Measurements from ENCODE around the gene PROK1.

The PROK1 gene

GRCh38 chr1:110465814-110466380, 14.9 kb downstream of the PROK1 start:
- no peak for DNase-seq

GRCh38 chr1:110466646-110467280, 15.8 kb downstream of the PROK1 start:
- DNase-seq, result no peak

GRCh38 chr1:110471131-110471530, 20.2 kb downstream of the PROK1 start:
- DNase-seq, result no peak

- no peak for DNase-seq
Observed at GRCh38 chr1:110472546-110472945, 21.6 kb downstream of the PROK1 start.

- DNase-seq, result no peak
Observed at GRCh38 chr1:110474444-110474843, 23.5 kb downstream of the PROK1 start.

- DNase-seq, result no peak
Observed at GRCh38 chr1:110475362-110476027, 24.5 kb downstream of the PROK1 start.

GRCh38 chr1:110476028-110476765, 25.2 kb downstream of the PROK1 start:
- no peak for DNase-seq

GRCh38 chr1:110477041-110477440, 26.1 kb downstream of the PROK1 start:
- DNase-seq, result no peak

- no peak for DNase-seq
Observed at GRCh38 chr1:110477445-110477957, 26.6 kb downstream of the PROK1 start.

- no peak for DNase-seq
Observed at GRCh38 chr1:110477967-110478640, 27.2 kb downstream of the PROK1 start.

- no peak for DNase-seq
Observed at GRCh38 chr1:110478886-110479285, 27.9 kb downstream of the PROK1 start.

- DNase-seq, result no peak
Observed at GRCh38 chr1:110480356-110481096, 29.6 kb downstream of the PROK1 start.

GRCh38 chr1:110481968-110482623, 31.1 kb downstream of the PROK1 start:
- DNase-seq, result no peak

GRCh38 chr1:110482662-110483307, 31.8 kb downstream of the PROK1 start:
- no peak for DNase-seq

- DNase-seq, result no peak
Observed at GRCh38 chr1:110483308-110483685, 32.3 kb downstream of the PROK1 start.

GRCh38 chr1:110484801-110485200, 33.9 kb downstream of the PROK1 start:
- no peak for DNase-seq

GRCh38 chr1:110485725-110486124, 34.8 kb downstream of the PROK1 start:
- DNase-seq, result no peak

- no peak for DNase-seq
Observed at GRCh38 chr1:110487726-110488125, 36.8 kb downstream of the PROK1 start.

- no peak for DNase-seq
Observed at GRCh38 chr1:110488161-110488560, 37.2 kb downstream of the PROK1 start.

GRCh38 chr1:110488867-110489266, 37.9 kb downstream of the PROK1 start:
- no peak for DNase-seq

- no peak for DNase-seq
Observed at GRCh38 chr1:110489406-110489805, 38.5 kb downstream of the PROK1 start.
